Panc1 (cell line): ENCODE results near the gene MYBBP1A. TPM values are rescaled to one million over a fixed set of nuclear protein-coding genes. Genes with fewer than 3 reads are reported as not detected.

Experiments
- ATAC-seq: fragments of 200-7000 bp; cut with Tn5 transposase; 2 replicates; pipeline ENCODE4 v1.9.1; 2020; ENCODE audit warnings: mild to moderate bottlenecking, moderate library complexity
- BruUV-seq: library from RNA; stranded (reverse); fragments of 400-500 nt; replicated peaks from 2 replicates; lab custom pipeline; 2021; lab: Mats Ljungman, UMichigan
- CTCF ChIA-PET: fragments of 300-600 bp; sonication (Branson Sonifier 250); formaldehyde crosslinking; loops from one replicate; lab custom pipeline; 2022; ENCODE audit warnings: antibody characterized with exemption; lab: Charles Lee
- POLR2A ChIA-PET: fragments of 300-600 bp; sonication (Branson Sonifier 250); formaldehyde crosslinking; loops from one replicate; lab custom pipeline; 2022; ENCODE audit warnings: antibody characterized with exemption; lab: Charles Lee
- DNase-seq: peaks from one replicate; pipeline ENCODE4 v3.0.0-alpha.2; 2010; ENCODE audit warnings: low read depth, low spot score
- H3K27ac ChIP-seq: 2 replicates; pipeline ENCODE4 v1.5.1; 2011; ENCODE audit warnings: mild to moderate bottlenecking, low read length, inconsistent platforms
- H3K27me3 ChIP-seq: fragments of 200-500 bp; sonication (Bioruptor generic); 2 replicates; pipeline ENCODE4 v1.6.0; 2014; ENCODE audit warnings: low read length, inconsistent platforms; ENCODE audit not compliant: control insufficient read depth, insufficient read depth
- H3K36me3 ChIP-seq: fragments of 200-500 bp; sonication (Bioruptor generic); 2 replicates; pipeline ENCODE4 v1.5.1; 2014; ENCODE audit warnings: inconsistent platforms, mild to moderate bottlenecking, low read length, moderate library complexity; ENCODE audit not compliant: control insufficient read depth, insufficient read depth
- H3K4me1 ChIP-seq: 2 replicates; pipeline ENCODE4 v1.5.1; 2011; ENCODE audit warnings: inconsistent platforms, mild to moderate bottlenecking, low read length, moderate library complexity; ENCODE audit not compliant: control insufficient read depth, insufficient read depth
- H3K4me3 ChIP-seq, 2 experiments: 2 replicates each; pipeline ENCODE4 v1.5.1; 2011 to 2012; ENCODE audit warnings: low read depth in 2 of 2, low read length in 2 of 2, mild to moderate bottlenecking in 2 of 2, inconsistent platforms in 1 of 2, moderate library complexity in 1 of 2
- H3K9me3 ChIP-seq: fragments of 200-500 bp; sonication (Bioruptor generic); 2 replicates; pipeline ENCODE4 v1.5.1; 2014; ENCODE audit warnings: low read depth, mild to moderate bottlenecking, inconsistent platforms, low read length, moderate library complexity; ENCODE audit not compliant: control insufficient read depth, insufficient read depth
- CTCF ChIP-seq: fragments of 450-650 bp; IDR thresholded peaks from 2 replicates; pipeline ENCODE4 v1.5.1; 2017; ENCODE audit warnings: mild to moderate bottlenecking
- POLR2AphosphoS5 ChIP-seq: IDR thresholded peaks from 2 replicates; pipeline ENCODE4 v1.6.1; 2012; ENCODE audit warnings: mild to moderate bottlenecking, low read depth, low read length, moderate library complexity
- REST ChIP-seq, 2 experiments: IDR thresholded peaks; 2 replicates each; pipeline ENCODE4 v1.6.1; 2011 to 2012; ENCODE audit warnings: low read depth in 2 of 2, control low read depth in 1 of 2, low read length in 1 of 2, mild to moderate bottlenecking in 1 of 2, moderate library complexity in 1 of 2; ENCODE audit not compliant: insufficient read depth in 1 of 2
- SIN3A ChIP-seq: IDR thresholded peaks from 2 replicates; pipeline ENCODE4 v1.6.1; 2012; ENCODE audit warnings: low read depth, mild to moderate bottlenecking, low read length, moderate library complexity, borderline replicate concordance; ENCODE audit not compliant: insufficient read depth
- TCF7L2 ChIP-seq: IDR thresholded peaks from 2 replicates; pipeline ENCODE4 v1.6.1; 2011; ENCODE audit warnings: mild to moderate bottlenecking, low read depth, low read length, inconsistent platforms
- in situ Hi-C: cut with HindIII; loops from 2 replicates; pipeline ENCODE4 v1.10.0; 2016; ENCODE audit warnings: low sequenced_read_pairs, low pct_unique_long_range_greater_than_20kb
- intact Hi-C: fragments of 100-400 bp; cut with micrococcal nuclease; formaldehyde crosslinking; loops from one replicate; pipeline ENCODE4 v1.10.0; 2022; ENCODE audit not compliant: unreplicated experiment
- total RNA-seq: library from RNA; stranded (reverse); gene quantifications from one replicate; pipeline ENCODE4 v1.2.1, GENCODE V29; 2021; ENCODE audit not compliant: unreplicated experiment

Gene MYBBP1A
- total RNA-seq, 1 experiment from 2014 or later = 95.6 TPM

DNA sequence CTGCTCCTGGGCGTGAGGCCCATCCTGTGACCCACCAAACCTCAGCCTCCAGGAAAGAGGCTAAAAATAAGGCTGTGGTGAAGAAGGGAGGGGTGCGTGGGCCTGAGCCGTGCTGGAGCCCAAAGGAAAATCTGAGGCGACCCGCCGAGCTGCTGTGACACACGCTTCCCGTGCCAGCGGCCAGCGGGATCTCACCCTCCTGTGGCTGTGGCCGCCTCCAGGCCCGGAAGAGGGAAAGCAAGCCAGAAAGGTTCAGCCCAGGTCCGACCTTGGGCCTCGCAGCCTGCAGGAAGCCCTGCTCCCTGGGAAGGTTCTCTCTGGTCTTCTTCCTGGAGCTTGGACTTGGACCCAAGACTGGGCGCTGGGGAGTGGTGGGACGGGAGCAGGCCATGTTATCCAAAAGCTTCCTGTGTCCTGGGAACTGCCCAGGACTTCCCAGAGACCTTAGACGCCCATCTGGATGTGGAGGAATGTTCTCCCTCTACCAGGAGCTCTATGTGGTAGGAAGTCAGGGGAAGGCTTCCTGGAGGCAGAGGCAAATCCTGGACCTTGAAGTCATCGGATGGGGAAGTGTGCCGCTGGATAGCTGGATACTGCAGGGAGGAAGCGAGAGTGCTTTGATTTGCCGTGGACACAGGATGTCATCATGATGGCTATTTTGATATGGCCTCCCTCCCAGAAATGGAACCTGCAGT lies 45.1 kb downstream of the MYBBP1A start:
- CTCF ChIA-PET = no interaction called here
- Histone ChIP-seq H3K9me3 (no peaks in the 10 kb centered on the region), H3K36me3 (no peaks in the 10 kb centered on the region), H3K27me3 (no peaks in the 10 kb centered on the region), H3K4me1 (no peaks in the 10 kb centered on the region), H3K27ac (no peak overlapping the region), H3K4me3 (no peak overlapping the region)
- TF ChIP-seq REST (IDR thresholded peaks at IDR 0.05; ENCODE audit: insufficient read depth in 1 of 2, low read depth in 2 of 2, low read length in 1 of 2) (no peak), SIN3A (no peak), CTCF (no peak), TCF7L2 (no peak), POLR2AphosphoS5 (no peak)
- BruUV-seq = no TSS peak
- POLR2A ChIA-PET = no interaction called here
- in situ Hi-C loops (no loop called here), intact Hi-C loops (no loop called here)
- ATAC-seq (no peak), DNase-seq (no peak)

- ATAC-seq = no peak
- Histone ChIP-seq H3K27me3 (no peaks in the 10 kb centered on the region), H3K36me3 (no peaks in the 10 kb centered on the region), H3K4me1 (no peaks in the 10 kb centered on the region), H3K4me3 (no peak overlapping the region), H3K27ac (no peak overlapping the region), H3K9me3 (no peaks in the 10 kb centered on the region)
- no peak for TF ChIP-seq POLR2AphosphoS5
- TF ChIP-seq TCF7L2 = no peak
- no peak for TF ChIP-seq CTCF
- no peak for TF ChIP-seq SIN3A
- TF ChIP-seq REST (IDR thresholded peaks at IDR 0.05; ENCODE audit: insufficient read depth in 1 of 2, low read depth in 2 of 2, low read length in 1 of 2) = no peak
- BruUV-seq = no TSS peak
- DNase-seq = no peak
- in situ Hi-C loops = no loop called here
- ChIA-PET CTCF (no interaction called here), POLR2A (no interaction called here)
- intact Hi-C loops = no loop called here
Measured at GRCh38 chr17:4509401-4509800, 45.8 kb downstream of the MYBBP1A start.
